Colon (tissue), 2 donors: Measurements from ENCODE around the gene GPR152.
"Not testable (repeated sequence)": the region's sequence is repeated elsewhere in the genome, so short reads cannot be mapped to it uniquely, and the experiment has no call there.

Experiments used
- FAIRE-seq: peaks from 2 replicates; lab custom pipeline; 2012; peaks lifted over from hg19 to GRCh38; lab: Jason Lieb, UNC
- donor health status: control.
- donor health status: control.

GPR152 gene

DNA sequence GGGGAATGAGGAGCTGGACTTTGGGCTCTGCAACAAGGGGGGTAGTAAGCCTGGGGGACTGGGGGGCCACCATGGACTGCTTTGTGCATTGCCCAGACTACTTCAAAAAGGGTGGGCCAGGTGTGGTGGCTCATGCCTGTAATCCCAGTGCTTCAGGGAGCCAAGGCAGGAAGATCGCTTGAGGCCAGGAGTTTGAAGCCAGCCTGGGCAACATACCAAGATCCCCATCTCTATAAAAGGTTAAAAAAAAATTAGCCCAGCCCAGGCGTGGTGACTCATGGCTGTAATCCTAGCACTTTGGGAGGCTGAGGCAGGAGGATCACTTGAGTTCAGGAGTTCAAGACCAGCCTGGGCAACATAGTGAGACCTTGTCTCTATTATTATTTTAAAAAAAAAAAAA is 13.0 kb upstream of the GPR152 start:
- FAIRE-seq: not testable (repeated sequence)

DNA sequence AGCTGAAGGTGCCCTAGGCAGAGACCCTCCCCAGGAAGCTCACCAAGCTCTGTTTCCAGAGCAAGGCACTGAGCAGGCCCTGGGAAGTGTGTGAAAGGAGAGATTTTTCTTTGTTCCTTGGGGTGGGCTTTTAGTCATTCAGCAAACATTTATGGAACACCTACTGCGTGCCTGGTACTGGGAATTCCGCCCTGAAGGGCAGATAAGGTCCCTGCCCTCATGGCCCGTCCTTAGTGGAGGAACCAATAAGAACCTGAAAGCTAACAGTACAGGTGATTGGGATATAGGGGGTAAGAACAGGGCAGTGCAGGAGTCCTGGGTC is 12.6 kb upstream of the GPR152 start:
- FAIRE-seq: no peak

DNA sequence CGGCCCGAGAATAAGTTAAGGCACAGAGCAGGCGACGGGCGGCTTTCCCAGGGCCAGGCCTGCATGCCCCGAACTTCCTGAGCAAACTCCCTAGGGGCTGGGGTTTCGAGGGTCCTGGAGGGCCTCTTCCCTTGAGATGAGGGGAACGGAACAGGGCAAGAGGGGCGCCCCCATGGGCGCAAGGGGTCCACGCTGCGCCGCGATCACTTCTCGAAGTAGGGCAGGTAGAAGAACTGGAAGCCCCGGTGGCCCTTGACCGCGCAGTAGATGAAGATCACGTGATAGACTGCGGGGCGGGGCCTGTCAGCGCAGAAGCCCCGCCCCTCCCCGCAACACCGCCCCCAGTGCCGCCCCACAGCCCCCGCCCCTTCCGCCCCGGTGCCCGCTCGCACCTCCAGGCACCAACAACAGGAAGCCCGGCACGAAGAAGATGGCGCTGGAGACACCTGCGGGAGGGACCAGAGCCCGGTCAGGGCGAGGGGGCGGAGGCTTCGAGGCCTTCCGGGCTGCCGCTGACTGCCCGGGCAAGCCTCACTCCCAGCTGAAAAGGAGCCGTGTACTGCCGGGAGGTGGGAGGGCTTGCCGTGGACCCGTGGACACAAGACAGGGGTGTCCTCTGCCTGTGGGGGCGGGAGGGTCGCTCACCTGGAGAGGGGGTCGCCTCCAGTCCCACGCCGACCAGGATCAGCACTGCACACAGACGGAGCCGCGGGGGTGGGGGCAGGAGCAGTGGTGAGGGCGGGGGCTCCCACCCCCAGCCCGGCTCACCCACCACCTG is 12.1 kb upstream of the GPR152 start:
- no peak for FAIRE-seq

GRCh38 chr11:67463680-67464410 is 11.3 kb upstream of the GPR152 start:
- no peak for FAIRE-seq

DNA sequence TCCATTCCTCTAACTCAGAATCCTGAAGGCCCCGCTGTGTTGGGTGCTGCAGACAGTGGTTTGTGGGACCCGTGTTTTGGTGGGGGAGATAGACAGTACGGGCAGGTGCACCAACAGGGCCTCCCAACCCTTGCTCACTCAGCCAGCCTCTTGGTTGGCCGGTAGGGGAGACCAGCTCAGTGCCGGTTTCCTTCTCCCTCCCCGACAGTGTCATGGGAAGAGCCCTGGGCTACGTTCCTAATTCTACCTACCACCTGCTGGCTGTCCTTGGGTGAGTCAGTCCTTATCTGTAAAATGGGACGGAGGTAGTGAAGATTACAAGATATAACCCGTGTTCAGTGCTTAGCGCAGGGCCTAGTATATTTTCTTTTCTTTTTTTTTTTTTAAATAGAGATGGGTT is 10.7 kb upstream of the GPR152 start:
- FAIRE-seq: no peak

DNA sequence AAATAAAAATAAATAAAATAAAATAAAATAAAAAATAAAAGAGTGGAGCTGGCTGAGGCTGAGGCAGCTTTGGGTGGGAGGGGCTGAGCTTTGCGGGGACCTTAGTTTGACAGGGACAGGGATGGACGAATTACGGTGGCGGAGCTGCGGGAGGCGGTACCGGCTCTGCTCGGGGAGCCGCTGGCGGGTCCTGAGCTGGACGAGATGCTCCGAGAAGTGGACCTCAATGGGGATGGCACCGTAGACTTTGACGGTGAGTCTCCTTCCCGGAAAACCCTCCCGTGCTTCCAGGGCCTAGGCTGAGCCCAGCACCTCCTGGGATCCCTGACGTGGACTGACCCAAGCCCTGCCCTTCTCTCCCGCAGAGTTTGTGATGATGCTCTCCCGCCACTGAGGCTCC is 5.7 kb upstream of the GPR152 start:
- no peak for FAIRE-seq

DNA sequence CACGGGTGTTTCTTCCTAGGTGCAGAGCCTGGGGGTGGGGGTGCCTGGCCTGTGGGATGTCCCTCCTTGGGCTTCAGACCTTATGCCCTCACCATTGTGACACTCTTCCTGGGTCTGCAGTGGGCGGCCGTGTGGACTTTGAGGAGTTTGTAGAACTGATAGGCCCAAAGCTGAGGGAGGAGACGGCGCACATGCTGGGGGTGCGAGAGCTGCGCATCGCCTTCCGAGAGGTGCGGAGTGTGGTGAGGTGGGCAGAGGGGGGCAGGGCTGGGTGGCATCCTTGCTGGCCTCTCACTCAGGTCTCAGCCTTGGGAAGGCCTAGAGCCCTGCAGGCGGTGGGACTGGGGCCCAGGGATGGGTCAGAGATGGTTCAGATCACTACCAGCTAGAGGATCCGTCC is 4.9 kb upstream of the GPR152 start:
- no peak for FAIRE-seq

- FAIRE-seq: no peak
Measured at GRCh38 chr11:67456068-67456705, 3.7 kb upstream of the GPR152 start.

DNA sequence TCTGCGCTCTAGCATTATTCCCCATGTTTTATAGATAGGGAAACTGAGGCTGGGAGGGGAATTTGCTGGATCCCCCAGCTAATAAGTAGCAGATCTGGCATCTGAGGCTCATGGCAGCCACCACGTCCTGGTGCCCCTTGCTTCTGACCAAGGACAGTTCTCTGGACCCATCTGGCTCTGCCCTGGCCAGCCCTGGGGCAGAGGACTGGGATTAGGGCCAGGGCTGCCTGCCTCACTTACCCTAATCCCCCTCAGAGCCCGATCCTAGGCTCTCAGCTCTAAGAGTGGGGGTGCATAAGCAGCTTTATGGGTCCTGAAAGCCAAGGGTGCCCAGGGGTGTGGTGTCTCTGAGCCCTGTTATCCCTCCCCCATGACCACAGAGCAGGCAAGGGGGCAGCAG is 2.5 kb upstream of the GPR152 start, which contains the start of gene CABP4:
TSS of gene CABP4 (plus strand) at position 301 of the 400 bp plus-strand sequence. CDS start at position 371, 70 bp downstream.
- FAIRE-seq: no peak

GRCh38 chr11:67453816-67454732 is 1.5 kb upstream of the GPR152 start:
- FAIRE-seq: no peak

GRCh38 chr11:67451658-67451976 is 912 bp downstream of the GPR152 start:
- no peak for FAIRE-seq

DNA sequence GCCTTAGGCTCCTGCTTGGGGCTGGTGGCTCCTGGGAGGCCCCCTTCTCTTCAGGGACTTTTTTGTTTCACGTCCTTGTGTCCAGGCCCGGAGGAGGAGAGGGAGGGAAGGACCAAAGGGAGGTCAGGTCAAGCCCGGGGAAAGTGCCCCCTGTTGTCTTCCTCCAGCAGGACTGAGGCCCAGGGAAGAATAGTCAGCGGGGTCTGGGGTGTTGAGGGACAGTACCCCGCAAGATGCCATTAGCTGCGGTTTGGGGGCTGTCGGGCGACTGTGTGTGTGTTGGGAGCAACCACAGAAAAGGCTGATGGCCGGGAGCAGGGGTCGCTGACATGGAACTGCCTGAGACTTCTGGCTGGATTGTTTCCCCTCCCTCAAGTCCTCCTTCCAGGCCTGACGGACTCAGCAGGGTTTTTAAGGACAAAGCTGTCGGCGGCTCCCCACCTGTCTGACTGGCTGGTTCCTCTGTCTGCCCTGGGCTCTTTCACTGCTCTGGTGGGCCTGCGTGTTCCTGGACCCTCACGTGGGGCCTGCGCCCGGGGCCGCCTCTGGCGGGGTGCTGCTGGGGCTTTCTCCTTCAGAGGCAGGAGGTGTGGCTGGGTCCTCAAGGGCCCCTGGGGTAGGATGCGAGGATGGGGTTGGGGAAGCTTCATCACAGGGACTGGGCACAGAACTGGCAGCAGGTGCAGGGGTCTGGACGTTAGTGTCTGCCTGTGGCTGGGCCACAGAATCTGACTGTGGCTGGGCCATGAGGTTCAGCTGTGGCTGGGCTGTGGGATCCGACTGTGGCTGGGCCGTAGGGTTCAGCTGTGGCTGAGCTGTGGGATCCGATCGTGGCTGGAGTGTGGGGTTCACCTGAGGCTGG is 1.5 kb downstream of the GPR152 start:
- no peak for FAIRE-seq

- FAIRE-seq: no peak
Measured at GRCh38 chr11:67449116-67449844, 3.2 kb downstream of the GPR152 start.

- FAIRE-seq: no peak
Measured at GRCh38 chr11:67448220-67448609, 4.3 kb downstream of the GPR152 start.

- FAIRE-seq: no peak
Measured at GRCh38 chr11:67445515-67445914, 7.0 kb downstream of the GPR152 start.

GRCh38 chr11:67442504-67443404 is 9.8 kb downstream of the GPR152 start:
- FAIRE-seq: no peak

DNA sequence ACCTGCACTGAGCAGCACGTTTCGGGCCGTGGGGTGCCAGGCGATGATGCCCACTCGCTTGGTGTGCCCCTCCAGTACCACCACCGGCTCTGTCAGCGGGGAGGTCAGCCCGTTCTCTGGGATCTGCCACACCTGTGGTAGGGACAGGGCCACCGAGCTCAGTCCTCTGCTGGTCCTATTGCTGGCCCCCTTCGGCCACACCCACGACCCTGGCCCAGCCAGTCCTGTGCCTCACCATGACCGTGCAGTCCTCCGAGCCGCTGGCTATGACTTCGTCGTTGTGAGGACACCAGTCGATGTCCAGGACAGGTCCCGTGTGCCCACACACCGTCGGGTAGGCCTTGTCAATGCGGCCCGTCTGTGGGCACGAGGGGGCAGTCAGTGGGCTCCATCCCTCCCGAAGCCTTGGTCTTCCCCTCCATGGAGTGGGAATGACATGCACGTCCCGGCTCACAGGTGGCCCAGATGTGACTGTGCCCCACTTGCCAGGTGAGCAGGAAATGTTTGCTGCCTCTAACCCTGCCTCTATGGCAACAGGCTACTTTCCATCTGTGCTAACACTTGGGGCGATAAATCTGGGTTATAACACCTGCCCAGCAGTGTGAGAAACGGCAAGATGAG is 10.7 kb downstream of the GPR152 start:
- FAIRE-seq: no peak

DNA sequence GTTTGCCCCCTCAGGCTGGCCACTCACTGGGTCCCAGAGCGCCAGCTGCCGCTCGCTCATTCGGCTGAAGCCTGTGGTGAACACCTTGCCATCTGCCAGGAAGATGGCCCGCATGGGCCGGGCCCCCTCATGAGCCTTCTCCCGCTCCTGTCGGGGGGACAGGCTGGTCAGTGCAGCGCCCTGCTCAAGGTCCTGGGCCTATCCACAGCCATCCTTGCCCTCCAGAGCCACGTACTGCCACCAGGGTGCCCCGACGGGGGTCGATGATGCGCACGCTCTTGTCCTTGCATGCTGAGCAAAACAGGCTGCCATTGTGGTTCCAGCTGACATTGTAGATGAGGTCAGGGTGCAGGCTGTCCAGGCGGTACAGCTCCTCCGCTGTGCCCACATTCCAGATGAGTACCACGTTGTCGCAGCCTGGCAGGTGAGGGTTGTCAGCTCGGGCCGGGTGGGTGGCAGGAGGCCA is 11.4 kb downstream of the GPR152 start:
- no peak for FAIRE-seq
